ENCODE measurements around the gene CASQ2. TPM values are rescaled to one million over a fixed set of nuclear protein-coding genes. Genes with fewer than 3 reads are reported as not detected.

The CASQ2 gene
- total RNA-seq, 2 donors from 2014 or later: 0.26 TPM; not detected in 1

- no peak for DNase-seq
- H3K9me3 ChIP-seq: no peaks in the 10 kb centered on the region
- peaks cover 0 to 27% of the 10 kb centered on the region in 2 donors for H3K36me3 ChIP-seq (replicated peaks in 1 of 2; ENCODE audit: insufficient read depth in 1 of 2, low read depth in 2 of 2)
- no peak for TF ChIP-seq POLR2A (IDR thresholded peaks at IDR 0.05)
- TF ChIP-seq CTCF (IDR thresholded peaks at IDR 0.05): no peak
- H3K27me3 ChIP-seq: no peaks in the 10 kb centered on the region
- no peak overlapping the region for H3K27ac ChIP-seq
- intact Hi-C loops (cut with DNase I): no loop called here
- WGBS, 2 donors: 90 to 91% methylated on average over 8 of the region's 8 CpGs
- ATAC-seq: no peak
- no peaks in the 10 kb centered on the region for H3K4me1 ChIP-seq
- H3K4me3 ChIP-seq: no peak overlapping the region
Measured at GRCh38 chr1:115690972-115691371, 77.5 kb downstream of the CASQ2 start.

- Histone ChIP-seq H3K27me3 (no peaks in the 10 kb centered on the region), H3K27ac (no peak overlapping the region), H3K36me3 (replicated peaks in 1 of 2; ENCODE audit: insufficient read depth in 1 of 2, low read depth in 2 of 2) (peaks cover 0 to 34% of the 10 kb centered on the region in 2 donors), H3K4me3 (no peak overlapping the region), H3K4me1 (no peaks in the 10 kb centered on the region), H3K9me3 (no peaks in the 10 kb centered on the region)
- DNase-seq (no peak), ATAC-seq (no peak)
- WGBS, 2 donors: 91 to 96% methylated on average over 3 of the region's 3 CpGs
- intact Hi-C loops (cut with DNase I): no loop called here
- TF ChIP-seq POLR2A (IDR thresholded peaks at IDR 0.05): no peak
- no peak for TF ChIP-seq CTCF (IDR thresholded peaks at IDR 0.05)
Measured at GRCh38 chr1:115687744-115688143, 80.8 kb downstream of the CASQ2 start.

- no peak overlapping the region for H3K4me3 ChIP-seq
- no peak for TF ChIP-seq CTCF (IDR thresholded peaks at IDR 0.05)
- TF ChIP-seq POLR2A (IDR thresholded peaks at IDR 0.05): no peak
- no peaks in the 10 kb centered on the region for H3K9me3 ChIP-seq
- DNase-seq: no peak
- 83 to 90% methylated on average over 13 to 14 of the region's 14 CpGs for WGBS, 2 donors
- peaks cover 0 to 15% of the 10 kb centered on the region in 2 donors for H3K36me3 ChIP-seq (replicated peaks in 1 of 2; ENCODE audit: insufficient read depth in 1 of 2, low read depth in 2 of 2)
- no peaks in the 10 kb centered on the region for H3K27me3 ChIP-seq
- H3K27ac ChIP-seq: no peak overlapping the region
- no peak for ATAC-seq
- H3K4me1 ChIP-seq: no peaks in the 10 kb centered on the region
- intact Hi-C loops (cut with DNase I): no loop called here
Measured at GRCh38 chr1:115685029-115685705, 83.3 kb downstream of the CASQ2 start.

- H3K4me3 ChIP-seq: no peak overlapping the region
- ATAC-seq (no peak), DNase-seq (no peak)
- 89 to 95% methylated on average over 4 of the region's 4 CpGs for WGBS, 2 donors
- TF ChIP-seq CTCF (IDR thresholded peaks at IDR 0.05) (no peak), POLR2A (IDR thresholded peaks at IDR 0.05) (no peak)
- H3K9me3 ChIP-seq: no peaks in the 10 kb centered on the region
- intact Hi-C loops (cut with DNase I): no loop called here
- H3K27me3 ChIP-seq: no peaks in the 10 kb centered on the region
- no peaks in the 10 kb centered on the region for H3K4me1 ChIP-seq
- peaks cover 0 to 7% of the 10 kb centered on the region in 2 donors for H3K36me3 ChIP-seq (replicated peaks in 1 of 2; ENCODE audit: insufficient read depth in 1 of 2, low read depth in 2 of 2)
- no peak overlapping the region for H3K27ac ChIP-seq
Measured at GRCh38 chr1:115682792-115683191, 85.7 kb downstream of the CASQ2 start.

- Histone ChIP-seq H3K27me3 (no peaks in the 10 kb centered on the region), H3K9me3 (no peaks in the 10 kb centered on the region), H3K4me3 (no peak overlapping the region), H3K27ac (no peak overlapping the region), H3K36me3 (replicated peaks in 1 of 2; ENCODE audit: insufficient read depth in 1 of 2, low read depth in 2 of 2) (peaks cover 0 to 7% of the 10 kb centered on the region in 2 donors), H3K4me1 (no peaks in the 10 kb centered on the region)
- 92 to 96% methylated on average over 5 of the region's 5 CpGs for WGBS, 2 donors
- ATAC-seq (no peak), DNase-seq (no peak)
- TF ChIP-seq CTCF (IDR thresholded peaks at IDR 0.05) (no peak), POLR2A (IDR thresholded peaks at IDR 0.05) (no peak)
- intact Hi-C loops (cut with DNase I): no loop called here
Measured at GRCh38 chr1:115680730-115681111, 87.8 kb downstream of the CASQ2 start.

Measured in body of pancreas (tissue), 4 donors.